WI38 (cell line): Measurements from ENCODE around the gene ZNHIT3.
A peak's percentile ranks its signal among the peaks of the same experiment; 100 is the strongest.
"Not testable (repeated sequence)": the region's sequence is repeated elsewhere in the genome, so short reads cannot be mapped to it uniquely, and the experiment has no call there.

Source experiments
- H3K4me3 ChIP-seq: 2 replicates; pipeline ENCODE4 v1.5.1; 2011; ENCODE audit warnings: low read depth, mild to moderate bottlenecking, control low read depth, low read length
- TF ChIP-seq, protein P1 (sequence below): IDR thresholded peaks from 2 replicates; pipeline ENCODE4 v1.5.1; 2012; ENCODE audit warnings: low read depth, mild to moderate bottlenecking, control low read depth, low read length

Gene ZNHIT3

DNA sequence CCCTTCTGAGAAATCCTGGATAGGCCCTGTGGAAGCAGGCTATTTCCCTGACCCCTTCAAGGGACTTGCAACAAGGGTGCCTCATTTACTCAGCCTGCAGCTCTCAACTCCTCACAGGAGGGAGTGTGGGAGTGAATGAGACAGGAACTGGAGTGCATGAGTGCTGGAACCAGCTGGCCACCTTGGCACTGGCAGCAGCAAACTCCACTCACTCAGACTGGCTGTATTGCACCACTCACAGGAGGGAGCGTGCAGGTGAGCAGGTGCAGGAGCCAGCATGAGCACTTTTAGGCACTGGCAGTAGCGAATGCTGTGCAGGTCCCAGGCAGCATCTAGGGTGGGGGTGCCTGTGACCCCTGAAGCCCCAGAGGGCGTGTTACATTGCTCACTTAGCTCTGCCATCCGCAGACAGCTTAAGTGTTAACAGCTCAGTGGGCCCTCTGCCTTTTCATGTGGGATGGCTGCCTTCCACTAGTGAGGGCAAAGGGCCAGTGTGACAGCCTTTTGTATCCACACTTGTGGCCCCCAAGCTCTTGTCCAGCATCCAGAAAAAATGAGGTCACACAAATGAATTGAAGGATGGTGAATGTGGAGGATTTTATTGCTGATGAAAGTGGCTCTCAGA is 11.0 kb upstream of the ZNHIT3 start:
- TF ChIP-seq, protein P1, sequence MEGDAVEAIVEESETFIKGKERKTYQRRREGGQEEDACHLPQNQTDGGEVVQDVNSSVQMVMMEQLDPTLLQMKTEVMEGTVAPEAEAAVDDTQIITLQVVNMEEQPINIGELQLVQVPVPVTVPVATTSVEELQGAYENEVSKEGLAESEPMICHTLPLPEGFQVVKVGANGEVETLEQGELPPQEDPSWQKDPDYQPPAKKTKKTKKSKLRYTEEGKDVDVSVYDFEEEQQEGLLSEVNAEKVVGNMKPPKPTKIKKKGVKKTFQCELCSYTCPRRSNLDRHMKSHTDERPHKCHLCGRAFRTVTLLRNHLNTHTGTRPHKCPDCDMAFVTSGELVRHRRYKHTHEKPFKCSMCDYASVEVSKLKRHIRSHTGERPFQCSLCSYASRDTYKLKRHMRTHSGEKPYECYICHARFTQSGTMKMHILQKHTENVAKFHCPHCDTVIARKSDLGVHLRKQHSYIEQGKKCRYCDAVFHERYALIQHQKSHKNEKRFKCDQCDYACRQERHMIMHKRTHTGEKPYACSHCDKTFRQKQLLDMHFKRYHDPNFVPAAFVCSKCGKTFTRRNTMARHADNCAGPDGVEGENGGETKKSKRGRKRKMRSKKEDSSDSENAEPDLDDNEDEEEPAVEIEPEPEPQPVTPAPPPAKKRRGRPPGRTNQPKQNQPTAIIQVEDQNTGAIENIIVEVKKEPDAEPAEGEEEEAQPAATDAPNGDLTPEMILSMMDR = no peak
- H3K4me3 ChIP-seq = no peak overlapping the region

DNA sequence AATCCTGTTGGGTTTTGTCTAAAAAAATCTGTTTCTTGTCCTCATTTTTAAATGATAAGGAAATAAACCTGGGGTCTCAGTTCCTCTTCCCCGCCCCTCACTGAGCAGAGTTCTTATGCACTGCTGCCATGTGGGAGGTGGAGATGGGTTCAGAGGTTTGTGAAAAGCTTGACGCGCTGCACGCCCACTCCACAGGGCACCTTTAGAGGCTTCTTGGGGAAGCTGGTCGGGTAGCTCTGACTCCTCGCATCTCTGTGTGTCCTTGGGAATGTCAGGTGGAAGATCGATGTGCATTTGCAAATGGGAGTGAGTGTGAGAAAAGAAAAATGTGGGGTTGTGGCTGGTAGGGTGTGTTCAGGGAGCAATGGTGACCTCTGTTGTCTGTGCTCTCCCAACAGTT is 4.7 kb upstream of the ZNHIT3 start:
- TF ChIP-seq, protein P1 = no peak
- H3K4me3 ChIP-seq = no peak overlapping the region

DNA sequence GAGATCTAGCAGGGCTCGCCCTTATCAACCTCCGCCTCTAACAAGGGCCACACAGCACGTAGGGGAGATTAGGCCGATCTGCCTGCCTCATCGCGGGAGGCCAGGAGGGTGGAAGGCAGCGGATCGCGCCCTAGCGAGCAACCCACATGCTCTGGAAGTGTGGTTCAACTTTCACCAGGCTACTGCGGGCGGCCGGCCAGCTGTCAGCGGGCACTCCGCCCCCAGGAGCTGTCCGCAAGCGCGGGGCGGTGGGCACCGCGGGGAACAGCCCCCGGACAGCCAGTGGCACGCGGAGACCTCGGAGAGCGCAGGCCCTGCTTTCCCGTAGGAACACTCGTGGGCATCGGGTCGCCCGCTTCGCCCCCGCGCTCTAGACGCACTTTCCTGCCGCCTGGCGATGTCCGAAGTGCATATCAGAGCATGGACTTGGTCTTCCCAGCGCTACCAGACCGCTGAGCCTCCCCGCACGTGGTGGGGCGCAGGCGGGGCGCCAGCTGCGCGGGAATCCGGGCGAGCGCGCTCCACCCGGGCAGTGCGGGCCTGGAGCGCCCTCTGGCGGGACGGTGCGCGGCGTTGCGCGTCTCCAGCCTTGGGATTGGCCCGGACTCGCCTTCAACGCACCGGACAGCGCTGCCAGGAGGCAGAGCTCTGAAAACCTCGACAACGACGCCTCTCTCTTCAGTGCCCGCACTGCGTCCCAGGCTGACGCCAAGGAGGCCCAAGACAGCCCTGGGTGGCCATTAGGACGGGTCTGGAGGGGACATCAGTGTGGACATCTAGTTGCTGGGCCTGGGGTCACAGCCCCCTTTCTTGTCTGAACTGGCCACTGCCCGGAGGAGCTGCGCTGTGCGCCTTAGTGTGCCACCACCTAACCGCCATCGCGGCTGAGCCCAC is 3.6 kb upstream of the ZNHIT3 start:
- peak overlapping the region; percentile 23; the same call in 1 of the 2 replicates for H3K4me3 ChIP-seq
- TF ChIP-seq, protein P1 = peak; percentile 68

DNA sequence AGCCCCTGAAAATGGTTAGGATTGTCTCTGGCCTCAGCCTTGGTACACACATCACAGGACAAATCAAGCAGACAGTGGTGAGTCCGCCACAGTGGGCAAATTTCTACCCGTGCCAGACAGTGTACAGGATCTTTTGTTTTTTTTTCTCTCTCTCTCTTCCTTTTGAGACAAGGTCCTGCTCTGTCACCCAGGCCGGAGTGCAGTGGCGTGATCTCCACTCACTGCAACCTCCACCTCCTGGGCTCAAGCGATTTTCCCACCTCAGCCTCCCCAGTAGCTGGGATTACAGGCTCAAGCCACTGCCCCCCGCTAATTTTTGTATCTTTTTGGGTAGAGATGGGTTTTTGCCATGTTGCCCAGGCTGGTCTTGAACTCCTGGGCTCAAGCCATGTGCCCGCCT is 2.5 kb upstream of the ZNHIT3 start:
- not testable (repeated sequence) for H3K4me3 ChIP-seq

DNA sequence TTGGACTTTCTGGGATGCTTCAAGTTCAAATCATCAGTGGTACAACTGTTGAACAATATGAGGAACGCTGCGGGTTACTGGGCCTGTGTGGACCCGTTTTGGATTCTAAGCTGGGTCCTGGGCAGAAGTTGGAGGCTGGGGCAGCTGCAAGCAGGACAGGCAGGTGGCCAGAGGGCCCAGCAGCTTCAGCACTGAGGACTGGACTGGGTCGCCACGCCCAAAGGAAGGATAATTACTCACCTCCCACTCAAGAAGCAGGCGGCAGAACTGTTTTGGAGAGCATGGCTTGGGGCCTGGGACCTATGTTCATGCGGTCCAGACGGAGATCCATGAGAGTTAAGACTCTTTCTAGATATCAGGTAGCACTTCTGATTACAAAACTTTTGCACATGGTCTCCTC is 1.5 kb upstream of the ZNHIT3 start:
- TF ChIP-seq, protein P1 = no peak
- H3K4me3 ChIP-seq = no peak overlapping the region

DNA sequence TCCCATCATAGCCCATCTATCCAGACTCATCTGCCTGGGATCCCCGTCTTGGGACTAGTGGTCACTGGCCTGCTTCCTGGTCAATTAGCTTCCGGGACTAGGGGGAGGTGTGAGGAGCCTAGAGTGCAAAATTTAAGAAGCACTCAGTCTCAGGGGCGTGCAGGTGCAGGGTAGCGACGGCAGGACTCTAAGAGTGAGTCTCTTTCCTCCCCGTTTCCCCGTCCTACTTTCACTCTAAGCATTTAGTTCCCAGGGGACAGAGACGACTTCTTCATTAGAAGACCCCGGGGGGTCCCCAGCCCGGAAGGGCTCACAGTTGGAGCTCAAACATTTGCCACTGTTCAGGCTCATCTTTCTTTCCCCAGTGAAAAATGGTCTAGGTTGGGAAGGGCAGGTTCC is 677 bp upstream of the ZNHIT3 start:
- TF ChIP-seq, protein P1 = no peak
- peak overlapping the region; percentile 67 for H3K4me3 ChIP-seq

DNA sequence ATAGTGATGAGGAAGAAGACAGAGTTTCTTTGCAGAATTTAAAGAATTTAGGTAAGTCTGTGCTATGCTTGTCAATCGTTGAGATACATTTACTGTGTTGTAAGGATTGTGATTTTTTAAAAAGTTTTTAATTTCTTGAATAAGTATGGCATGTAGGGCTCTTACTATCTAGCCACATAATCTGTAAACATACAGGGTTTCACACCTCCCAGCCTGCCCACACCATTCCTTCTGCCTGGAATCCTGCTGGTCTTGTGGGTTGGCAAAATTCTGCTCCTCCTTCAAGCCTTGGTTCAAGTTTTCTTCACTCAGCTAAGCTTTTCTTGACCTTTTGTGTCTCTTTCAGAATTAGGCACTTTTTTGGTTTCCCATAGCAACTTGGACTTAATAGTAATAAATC is 7.5 kb downstream of the ZNHIT3 start:
- no peak overlapping the region for H3K4me3 ChIP-seq
- TF ChIP-seq, protein P1 = no peak
